HepG2 (cell line): ENCODE data around the gene FLT3LG. TPM values are rescaled to one million over a fixed set of nuclear protein-coding genes. Genes with fewer than 3 reads are reported as not detected.

Experiments
- ATAC-seq: fragments of 200-7000 bp; cut with Tn5 transposase; 3 replicates; pipeline ENCODE4 v1.9.1; 2020; ENCODE audit warnings: mild to moderate bottlenecking, moderate library complexity
- BruUV-seq: library from RNA; stranded (reverse); fragments of 400-500 nt; replicated peaks from 2 replicates; lab custom pipeline; 2021; lab: Mats Ljungman, UMichigan
- CTCF ChIA-PET: fragments of 300-600 bp; formaldehyde crosslinking; extraction: SDS; loops from one replicate; lab custom pipeline; 2021; ENCODE audit warnings: low total read pairs, inconsistent platforms, low intra/inter-chr PET ratio; lab: Yijun Ruan, JAX
- POLR2A ChIA-PET: fragments of 350-600 bp; sonication (Branson Sonifier 250); formaldehyde crosslinking; loops from one replicate; lab custom pipeline; 2020; ENCODE audit warnings: antibody characterized with exemption, inconsistent platforms; lab: Yijun Ruan, JAX
- DNase-seq: peaks from one replicate; pipeline ENCODE4 v3.0.0-alpha.2; 2015; ENCODE audit warnings: low spot score
- FAIRE-seq: peaks from 3 replicates; lab custom pipeline; 2011; peaks lifted over from hg19 to GRCh38; lab: Jason Lieb, UNC
- H2AFZ ChIP-seq: one replicate; pipeline ENCODE4 v1.6.1; 2011; ENCODE audit warnings: low read length, inconsistent platforms
- H3K27ac ChIP-seq: fragments of 300-600 bp; 3 replicates; pipeline ENCODE4 v1.8.0; 2011; ENCODE audit warnings: mixed run types, mild to moderate bottlenecking, mixed read lengths, low read length, inconsistent platforms; ENCODE audit not compliant: insufficient read depth; ENCODE audit errors: extremely low read length
- H3K27me3 ChIP-seq, 2 experiments: fragments of 200-600 bp in 1 of 2; 2 replicates in 1 of 2; 3 replicates in 1 of 2; pipeline versions ENCODE4 v1.6.0 to v1.8.0; 2011; ENCODE audit warnings: low read length in 2 of 2, mild to moderate bottlenecking in 2 of 2, moderate library complexity in 2 of 2, inconsistent platforms in 1 of 2; ENCODE audit not compliant: insufficient read depth in 2 of 2, control insufficient read depth in 1 of 2
- H3K36me3 ChIP-seq, 2 experiments: fragments of 200-600 bp in 1 of 2; replicated peaks in 1 of 2; 2 replicates in 1 of 2; 3 replicates in 1 of 2; pipeline versions ENCODE4 v1.5.1 to v1.8.0; 2011; ENCODE audit warnings: low read length in 2 of 2, inconsistent platforms in 1 of 2; ENCODE audit not compliant: insufficient read depth in 2 of 2, control insufficient read depth in 1 of 2
- H3K4me1 ChIP-seq: 2 replicates; pipeline ENCODE4 v1.5.1; 2012; ENCODE audit warnings: low read length, inconsistent platforms; ENCODE audit not compliant: insufficient read depth
- H3K4me2 ChIP-seq: 2 replicates; pipeline ENCODE4 v1.6.0; 2011; ENCODE audit warnings: low read depth, low read length, inconsistent platforms
- H3K4me3 ChIP-seq, 3 experiments: fragments of 200-600 bp in 1 of 3; sonication (generic), shearing (Covaris generic) in 1 of 3; replicated peaks in 1 of 3; 2 replicates each; pipeline ENCODE4 v1.5.1; 2011 to 2016; ENCODE audit warnings: low read length in 3 of 3, inconsistent platforms in 2 of 3, low read depth in 2 of 3, mild to moderate bottlenecking in 2 of 3, control low read depth in 1 of 3, mixed read lengths in 1 of 3; ENCODE audit not compliant: insufficient read depth in 1 of 3
- H3K79me2 ChIP-seq: one replicate; pipeline ENCODE4 v1.6.1; 2011; ENCODE audit warnings: low read length, inconsistent platforms; ENCODE audit not compliant: insufficient read depth
- H3K9ac ChIP-seq: 2 replicates; pipeline ENCODE4 v1.6.0; 2011; ENCODE audit warnings: mild to moderate bottlenecking, low read depth, low read length, inconsistent platforms; ENCODE audit not compliant: insufficient read depth
- H3K9me3 ChIP-seq: 2 replicates; pipeline ENCODE4 v1.5.1; 2012; ENCODE audit warnings: mild to moderate bottlenecking, low read length
- H4K20me1 ChIP-seq: 2 replicates; pipeline ENCODE4 v1.6.0; 2011; ENCODE audit warnings: inconsistent platforms, mild to moderate bottlenecking, low read length, moderate library complexity; ENCODE audit not compliant: insufficient read depth
- AHR ChIP-seq: IDR thresholded peaks from 2 replicates; pipeline ENCODE4 v1.6.1; 2018; ENCODE audit warnings: missing genetic modification reagents, missing compliant biosample characterization
- ARNTL ChIP-seq: sonication (generic); formaldehyde crosslinking; IDR thresholded peaks from 2 replicates; pipeline ENCODE4 v1.4.0; 2020; ENCODE audit warnings: mild to moderate bottlenecking, missing genetic modification reagents
- DMAP1 ChIP-seq: IDR thresholded peaks from 2 replicates; pipeline ENCODE4 v1.6.1; 2016
- KDM5A ChIP-seq: fragments of 200-600 bp; sonication (generic); IDR thresholded peaks from 2 replicates; pipeline ENCODE4 v1.7.0; 2018; ENCODE audit warnings: antibody characterized with exemption, mild to moderate bottlenecking, low read length, borderline replicate concordance
- MTF2 ChIP-seq: sonication (generic); formaldehyde crosslinking; IDR thresholded peaks from 2 replicates; pipeline ENCODE4 v1.5.0; 2020; ENCODE audit warnings: missing genetic modification reagents, borderline replicate concordance
- NCOA2 ChIP-seq: sonication (generic); formaldehyde crosslinking; IDR thresholded peaks from 2 replicates; pipeline ENCODE4 v1.8.0; 2022; ENCODE audit warnings: inconsistent platforms
- NCOR1 ChIP-seq: fragments of 200-600 bp; sonication (generic); IDR thresholded peaks from 2 replicates; pipeline ENCODE4 v1.7.0; 2017; ENCODE audit warnings: antibody characterized with exemption, low read length, borderline replicate concordance
- SP1 ChIP-seq, 2 experiments: fragments of 450-650 bp in 1 of 2; sonication (generic) in 1 of 2; formaldehyde crosslinking in 1 of 2; IDR thresholded peaks; 2 replicates each; pipeline versions ENCODE4 v1.4.0 to v1.6.1; 2016 to 2020; ENCODE audit warnings: missing genetic modification reagents in 1 of 2
- SSRP1 ChIP-seq: IDR thresholded peaks from 2 replicates; pipeline ENCODE4 v1.6.1; 2016; ENCODE audit warnings: control low read depth
- TRIM24 ChIP-seq: sonication (generic); formaldehyde crosslinking; IDR thresholded peaks from 2 replicates; pipeline ENCODE4 v1.8.0; 2022; ENCODE audit warnings: mild to moderate bottlenecking, missing genetic modification reagents
- YEATS2 ChIP-seq: sonication (generic); formaldehyde crosslinking; IDR thresholded peaks from 2 replicates; pipeline ENCODE4 v1.4.0; 2020; ENCODE audit warnings: missing genetic modification reagents, borderline replicate concordance
- ZNF3 ChIP-seq: IDR thresholded peaks from 2 replicates; pipeline ENCODE4 v1.7.0; 2017; ENCODE audit warnings: inconsistent platforms
- ZNF616 ChIP-seq: sonication (generic); formaldehyde crosslinking; IDR thresholded peaks from 2 replicates; pipeline ENCODE4 v1.5.0; 2020; ENCODE audit warnings: low read depth, mild to moderate bottlenecking, missing genetic modification reagents
- ZNF83 ChIP-seq: sonication (generic); formaldehyde crosslinking; IDR thresholded peaks from 2 replicates; pipeline ENCODE4 v1.4.0; 2020; ENCODE audit warnings: missing genetic modification reagents, mild to moderate bottlenecking, borderline replicate concordance
- WGBS: methylation state at CpG from one replicate; pipeline ENCODE4 v1.1.6; 2017; ENCODE audit warnings: low lambda C conversion rate; 5-methylcytosine and 5-hydroxymethylcytosine counted together
- in situ Hi-C: cut with HindIII; loops from 2 replicates; pipeline ENCODE4 v1.10.0; 2017; ENCODE audit warnings: low pct_unique_long_range_greater_than_20kb; ENCODE audit not compliant: extremely low pct_ligation_motif_present
- intact Hi-C: fragments of 100-400 bp; cut with micrococcal nuclease; formaldehyde crosslinking; loops from one replicate; pipeline ENCODE4 v1.10.0; 2022; ENCODE audit not compliant: unreplicated experiment
- polyA plus RNA-seq, 8 experiments: library from polyadenylated mRNA; depleted of rRNA in 3 of 8; stranded (reverse) in 7 of 8; unstranded in 1 of 8; fragments of >200 nt; fragmentation: Illumina TruSeq in 4 of 8; extraction: Trizol in 4 of 8; gene quantifications; 2 replicates each; pipeline versions ENCODE4 v1.2.1 to v1.2.3, GENCODE V29; 2011 to 2016; ENCODE audit warnings: low read depth in 4 of 8, missing spikeins in 1 of 8, mixed read lengths in 1 of 8; ENCODE audit not compliant: insufficient read depth in 1 of 8
- total RNA-seq, 5 experiments: library from RNA; depleted of rRNA; stranded (reverse); fragments of >200 nt; fragmentation: Illumina TruSeq; extraction: Trizol; gene quantifications; 2 replicates each; pipeline ENCODE4 v1.2.3, GENCODE V29; 2016; ENCODE audit warnings: low read depth in 1 of 5
- TF ChIP-seq, protein P1 (sequence below): IDR thresholded peaks from 2 replicates; pipeline ENCODE4 v1.6.1; 2012; ENCODE audit warnings: inconsistent platforms
- TF ChIP-seq, protein P2 (sequence below): IDR thresholded peaks from 2 replicates; pipeline ENCODE4 v1.6.1; 2018; ENCODE audit warnings: missing genetic modification reagents, mild to moderate bottlenecking, missing compliant biosample characterization
- TF ChIP-seq, protein P3 (sequence below): sonication (generic); formaldehyde crosslinking; IDR thresholded peaks from 2 replicates; pipeline ENCODE4 v1.5.0; 2020; ENCODE audit warnings: missing genetic modification reagents
- TF ChIP-seq, protein P4 (sequence below): sonication (generic); formaldehyde crosslinking; IDR thresholded peaks from 2 replicates; pipeline ENCODE4 v1.5.0; 2020; ENCODE audit warnings: missing genetic modification reagents
- TF ChIP-seq, protein P5 (sequence below): sonication (generic); formaldehyde crosslinking; IDR thresholded peaks from 2 replicates; pipeline ENCODE4 v1.5.0; 2020; ENCODE audit warnings: missing genetic modification reagents, mild to moderate bottlenecking, borderline replicate concordance

Gene FLT3LG
- total and polyA plus RNA-seq, 2 of the 13 experiments (the other 11 are each of a cell fraction or from before 2014, with no cell fraction given): 1.5 to 2.6 TPM

DNA sequence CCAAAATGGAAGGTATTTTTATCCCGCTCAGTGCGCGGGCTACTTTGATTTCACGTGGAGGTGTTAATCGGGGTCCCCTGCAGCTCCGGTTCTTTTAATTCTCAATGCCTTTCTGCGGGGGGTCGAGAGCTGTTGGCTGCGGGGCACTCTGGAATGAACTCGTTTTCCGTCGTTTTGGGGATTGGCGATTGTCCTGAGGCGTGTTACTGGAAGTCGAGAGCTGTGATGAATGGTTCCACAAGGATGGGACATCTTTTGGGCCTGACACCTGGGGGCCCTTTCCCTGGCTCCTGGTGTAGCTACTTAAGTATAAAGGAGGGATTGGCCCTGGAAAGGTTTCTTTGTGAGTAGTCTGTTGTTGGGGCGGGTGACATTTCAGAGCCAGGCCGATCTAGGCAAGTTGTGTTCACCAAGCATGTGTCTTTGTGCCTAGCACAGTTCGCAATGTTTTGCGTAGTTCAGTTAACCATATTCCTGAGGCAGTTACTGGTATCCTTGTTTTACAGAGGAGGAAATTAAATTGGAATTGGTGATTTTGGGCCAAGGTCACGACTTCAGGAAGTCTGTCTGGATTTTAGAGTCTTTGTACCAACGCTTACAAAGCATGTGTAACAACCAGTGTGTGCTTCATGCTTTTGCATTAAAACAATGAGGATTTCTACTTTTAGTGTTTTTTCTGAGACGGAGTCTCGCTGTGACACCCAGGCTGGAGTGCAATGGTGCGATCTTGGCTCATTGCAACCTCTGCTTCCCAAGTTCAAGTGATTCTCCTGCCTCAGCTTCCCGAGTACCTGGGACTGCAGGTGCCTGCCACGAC, 14.2 kb downstream of the FLT3LG start:
- ChIA-PET CTCF (no interaction called here), POLR2A (interaction anchor here (1.0 to 2.9 kb wide), 10 partner anchors 8 to 189 kb away, joined by 3 to 14 read pairs (median 4); partner anchors contain the start of genes ALDH16A1, PIH1D1, PRMT1 and PRR12)
- intact Hi-C loops: no loop called here
- DNase-seq (no peak), ATAC-seq (no peak), FAIRE-seq (no peak)
- in situ Hi-C loops: no loop called here
- H4K20me1 ChIP-seq: peaks cover 45% of the 10 kb centered on the region
- peak overlapping the region; percentile 100 for H3K9ac ChIP-seq
- no peak overlapping the region for H2AFZ ChIP-seq
- H3K36me3 ChIP-seq: peaks cover 19 to 40% of the 10 kb centered on the region in 2 experiments
- H3K27me3 ChIP-seq: peaks cover 0 to 3% of the 10 kb centered on the region in 2 experiments; a peak in 1 of 5 replicates
- peak overlapping the region; percentile 90 for H3K4me2 ChIP-seq
- no TSS peak for BruUV-seq
- no peaks in the 10 kb centered on the region for H3K9me3 ChIP-seq
- peak overlapping the region; percentile 87 for H3K27ac ChIP-seq
- H3K4me3 ChIP-seq: peak overlapping the region; percentile 93 to 98 (median 97)
- H3K79me2 ChIP-seq: peaks cover 37% of the 10 kb centered on the region
- peaks cover 29% of the 10 kb centered on the region for H3K4me1 ChIP-seq
- 0% methylated on average over 19 of the region's 26 CpGs for WGBS
- TF ChIP-seq TRIM24 (CRISPR knock-in tag) (no peak), ARNTL (CRISPR knock-in tag) (0 out of 2 replicates have a peak, but pooled peaks have one; percentile 16), MTF2 (CRISPR knock-in tag) (no peak), ZNF83 (0 out of 2 replicates have a peak, but pooled peaks have one; percentile 42), YEATS2 (CRISPR knock-in tag) (no peak), SP1 (IDR thresholded peaks at IDR 0.05) (no peak), SP1 (CRISPR knock-in tag; IDR thresholded peaks at IDR 0.05) (no peak), DMAP1 (no peak), NCOR1 (no peak), SSRP1 (CRISPR knock-in tag) (no peak), NCOA2 (CRISPR knock-in tag) (0 out of 2 replicates have a peak, but pooled peaks have one; percentile 24), AHR (CRISPR knock-in tag) (no peak), ZNF3 (CRISPR knock-in tag) (no peak), ZNF616 (no peak), KDM5A (peak; percentile 49; the same call in 1 of the 2 replicates)
- TF ChIP-seq, protein P1, sequence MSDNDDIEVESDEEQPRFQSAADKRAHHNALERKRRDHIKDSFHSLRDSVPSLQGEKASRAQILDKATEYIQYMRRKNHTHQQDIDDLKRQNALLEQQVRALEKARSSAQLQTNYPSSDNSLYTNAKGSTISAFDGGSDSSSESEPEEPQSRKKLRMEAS: peak; percentile 0; the same call in 1 of the 2 replicates
- TF ChIP-seq, protein P2, sequence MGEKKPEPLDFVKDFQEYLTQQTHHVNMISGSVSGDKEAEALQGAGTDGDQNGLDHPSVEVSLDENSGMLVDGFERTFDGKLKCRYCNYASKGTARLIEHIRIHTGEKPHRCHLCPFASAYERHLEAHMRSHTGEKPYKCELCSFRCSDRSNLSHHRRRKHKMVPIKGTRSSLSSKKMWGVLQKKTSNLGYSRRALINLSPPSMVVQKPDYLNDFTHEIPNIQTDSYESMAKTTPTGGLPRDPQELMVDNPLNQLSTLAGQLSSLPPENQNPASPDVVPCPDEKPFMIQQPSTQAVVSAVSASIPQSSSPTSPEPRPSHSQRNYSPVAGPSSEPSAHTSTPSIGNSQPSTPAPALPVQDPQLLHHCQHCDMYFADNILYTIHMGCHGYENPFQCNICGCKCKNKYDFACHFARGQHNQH (CRISPR knock-in tag): no peak
- TF ChIP-seq, protein P3, sequence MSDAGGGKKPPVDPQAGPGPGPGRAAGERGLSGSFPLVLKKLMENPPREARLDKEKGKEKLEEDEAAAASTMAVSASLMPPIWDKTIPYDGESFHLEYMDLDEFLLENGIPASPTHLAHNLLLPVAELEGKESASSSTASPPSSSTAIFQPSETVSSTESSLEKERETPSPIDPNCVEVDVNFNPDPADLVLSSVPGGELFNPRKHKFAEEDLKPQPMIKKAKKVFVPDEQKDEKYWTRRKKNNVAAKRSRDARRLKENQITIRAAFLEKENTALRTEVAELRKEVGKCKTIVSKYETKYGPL (CRISPR knock-in tag): no peak
- TF ChIP-seq, protein P4, sequence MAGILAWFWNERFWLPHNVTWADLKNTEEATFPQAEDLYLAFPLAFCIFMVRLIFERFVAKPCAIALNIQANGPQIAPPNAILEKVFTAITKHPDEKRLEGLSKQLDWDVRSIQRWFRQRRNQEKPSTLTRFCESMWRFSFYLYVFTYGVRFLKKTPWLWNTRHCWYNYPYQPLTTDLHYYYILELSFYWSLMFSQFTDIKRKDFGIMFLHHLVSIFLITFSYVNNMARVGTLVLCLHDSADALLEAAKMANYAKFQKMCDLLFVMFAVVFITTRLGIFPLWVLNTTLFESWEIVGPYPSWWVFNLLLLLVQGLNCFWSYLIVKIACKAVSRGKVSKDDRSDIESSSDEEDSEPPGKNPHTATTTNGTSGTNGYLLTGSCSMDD: no peak
- TF ChIP-seq, protein P5, sequence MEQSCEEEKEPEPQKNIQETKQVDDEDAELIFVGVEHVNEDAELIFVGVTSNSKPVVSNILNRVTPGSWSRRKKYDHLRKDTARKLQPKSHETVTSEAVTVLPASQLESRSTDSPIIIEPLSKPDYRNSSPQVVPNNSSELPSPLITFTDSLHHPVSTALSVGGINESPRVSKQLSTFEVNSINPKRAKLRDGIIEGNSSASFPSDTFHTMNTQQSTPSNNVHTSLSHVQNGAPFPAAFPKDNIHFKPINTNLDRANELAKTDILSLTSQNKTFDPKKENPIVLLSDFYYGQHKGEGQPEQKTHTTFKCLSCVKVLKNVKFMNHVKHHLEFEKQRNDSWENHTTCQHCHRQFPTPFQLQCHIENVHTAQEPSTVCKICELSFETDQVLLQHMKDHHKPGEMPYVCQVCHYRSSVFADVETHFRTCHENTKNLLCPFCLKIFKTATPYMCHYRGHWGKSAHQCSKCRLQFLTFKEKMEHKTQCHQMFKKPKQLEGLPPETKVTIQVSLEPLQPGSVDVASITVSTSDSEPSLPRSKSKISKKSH (CRISPR knock-in tag): no peak
